K562 (cell line): ENCODE data around the gene LGR6. TPM values are rescaled to one million over a fixed set of nuclear protein-coding genes. Genes with fewer than 3 reads are reported as not detected.

Experiments
- CEBPG ChIP-seq, 3 experiments: fragments of 200-800 bp in 1 of 3; sonication (Bioruptor generic) in 1 of 3; sonication (generic) in 1 of 3; formaldehyde crosslinking in 1 of 3; IDR thresholded peaks in 2 of 3; conservative IDR thresholded peaks in 1 of 3; 2 replicates each; pipeline versions ENCODE4 v1.6.1 to v1.8.0; 2016 to 2022; ENCODE audit warnings: missing compliant biosample characterization in 2 of 3, missing genetic modification characterization in 2 of 3, mild to moderate bottlenecking in 1 of 3, missing genetic modification reagents in 1 of 3
- CTBP1 ChIP-seq: fragments of 450-650 bp; IDR thresholded peaks from 2 replicates; pipeline ENCODE4 v1.6.1; 2016; ENCODE audit warnings: borderline replicate concordance
- DACH1 ChIP-seq: fragments of 450-650 bp; IDR thresholded peaks from 2 replicates; pipeline ENCODE4 v1.6.1; 2018; ENCODE audit not compliant: partially characterized antibody
- KAT7 ChIP-seq: sonication (generic); formaldehyde crosslinking; IDR thresholded peaks from 2 replicates; pipeline ENCODE4 v1.8.0; 2022; ENCODE audit warnings: missing genetic modification reagents, mild to moderate bottlenecking, borderline replicate concordance
- MAFG ChIP-seq: fragments of 450-650 bp; conservative IDR thresholded peaks from 2 replicates; pipeline ENCODE4 v1.6.1; 2016; ENCODE audit warnings: missing genetic modification characterization, missing compliant biosample characterization
- MEF2D ChIP-seq: conservative IDR thresholded peaks from 2 replicates; pipeline ENCODE4 v1.6.1; 2016; ENCODE audit warnings: low read depth, missing genetic modification characterization, missing compliant biosample characterization
- MIER1 ChIP-seq: fragments of 450-650 bp; IDR thresholded peaks from 2 replicates; pipeline ENCODE4 v1.6.1; 2016; ENCODE audit warnings: antibody characterized with exemption, mild to moderate bottlenecking, low read depth
- MYC ChIP-seq, 2 experiments: fragments of 250-450 bp in 1 of 2; sonication (Bioruptor Pico) in 1 of 2; IDR thresholded peaks; 2 replicates each; pipeline versions ENCODE4 v1.5.1 to v1.6.1; 2012 to 2021; ENCODE audit warnings: low read depth in 2 of 2, borderline replicate concordance in 1 of 2, improper control_type of control experiment in 1 of 2, low read length in 1 of 2, mild to moderate bottlenecking in 1 of 2, moderate library complexity in 1 of 2
- NFRKB ChIP-seq: fragments of 450-650 bp; IDR thresholded peaks from 2 replicates; pipeline ENCODE4 v1.6.1; 2016; ENCODE audit warnings: low read depth
- NR2C1 ChIP-seq, 2 experiments: fragments of 450-650 bp; IDR thresholded peaks; 2 replicates each; pipeline ENCODE4 v1.6.1; 2017; ENCODE audit warnings: mild to moderate bottlenecking in 2 of 2, antibody characterized with exemption in 1 of 2, inconsistent platforms in 1 of 2, missing compliant biosample characterization in 1 of 2, missing genetic modification characterization in 1 of 2
- PTRF ChIP-seq: fragments of 450-650 bp; IDR thresholded peaks from 2 replicates; pipeline ENCODE4 v1.6.1; 2016; ENCODE audit warnings: mild to moderate bottlenecking, missing genetic modification characterization, missing compliant biosample characterization
- RBBP5 ChIP-seq: fragments of 200-600 bp; sonication (generic); IDR thresholded peaks from 2 replicates; pipeline ENCODE4 v1.6.1; 2012; ENCODE audit warnings: borderline replicate concordance, mild to moderate bottlenecking, low read length, control low read depth, inconsistent platforms; ENCODE audit not compliant: insufficient read depth, poor library complexity, severe bottlenecking
- SMAD3 ChIP-seq: fragments of 450-650 bp; formaldehyde crosslinking; conservative IDR thresholded peaks from 2 replicates; pipeline ENCODE4 v1.4.0; 2020; ENCODE audit warnings: mild to moderate bottlenecking
- SMARCE1 ChIP-seq: fragments of 450-650 bp; IDR thresholded peaks from 2 replicates; pipeline ENCODE4 v1.7.1; 2016; ENCODE audit warnings: mild to moderate bottlenecking
- SRSF7 ChIP-seq: fragments of 200-400 bp; formaldehyde crosslinking; optimal IDR thresholded peaks from 2 replicates; pipeline ENCODE3; 2017; ENCODE audit warnings: mild to moderate bottlenecking, low read depth, low read length
- XRCC5 ChIP-seq: fragments of 200-400 bp; formaldehyde crosslinking; IDR thresholded peaks from 2 replicates; pipeline ENCODE4 v1.6.1; 2017; ENCODE audit warnings: low read depth, mild to moderate bottlenecking, low read length
- ZNF696 ChIP-seq: fragments of 250-450 bp; sonication (Bioruptor Pico); conservative IDR thresholded peaks from 2 replicates; pipeline ENCODE4 v1.4.0; 2020; ENCODE audit warnings: mild to moderate bottlenecking, moderate library complexity
- polyA plus RNA-seq, 8 experiments: library from polyadenylated mRNA; depleted of rRNA in 4 of 8; stranded (reverse) in 5 of 8; unstranded in 3 of 8; fragments of >200 nt; fragmentation: Nextera tagmentation in 2 of 8; fragmentation: Illumina TruSeq in 1 of 8; extraction: Ambion mirVana in 2 of 8; extraction: Trizol in 1 of 8; gene quantifications; 2 replicates each; pipeline versions ENCODE4 v1.2.1 to v1.2.3, GENCODE V29; 2011 to 2014; ENCODE audit warnings: inconsistent platforms in 1 of 8, missing spikeins in 1 of 8
- total RNA-seq, 7 experiments: library from RNA; depleted of rRNA in 6 of 7; stranded (reverse); fragments of >200 nt in 6 of 7; fragmentation: Illumina TruSeq in 2 of 7; extraction: Trizol in 2 of 7; gene quantifications; 2 replicates each; pipeline versions ENCODE4 v1.2.1 to v1.2.3, GENCODE V29; 2011 to 2021; ENCODE audit warnings: low replicate concordance in 1 of 7
- TF ChIP-seq, protein P1 (sequence below): sonication (generic); formaldehyde crosslinking; IDR thresholded peaks from 2 replicates; pipeline ENCODE4 v1.5.0; 2020; ENCODE audit warnings: missing genetic modification reagents
- TF ChIP-seq, protein P2 (sequence below): conservative IDR thresholded peaks from 2 replicates; pipeline ENCODE4 v1.6.1; 2011; ENCODE audit warnings: low read depth, mild to moderate bottlenecking, low read length; ENCODE audit not compliant: control insufficient read depth
- TF ChIP-seq, protein P3 (sequence below), 2 experiments: fragments of 150-350 bp in 1 of 2; IDR thresholded peaks; 2 replicates each; pipeline ENCODE4 v1.6.1; 2012 to 2016; ENCODE audit warnings: low read depth in 2 of 2, low read length in 2 of 2, mild to moderate bottlenecking in 1 of 2, moderate library complexity in 1 of 2

LGR6 gene
- total and polyA plus RNA-seq, 9 of the 15 experiments (the other 6 are each of a cell fraction or from before 2014, with no cell fraction given): 0.01 to 0.54 (median 0.17) TPM; not detected in 1

DNA sequence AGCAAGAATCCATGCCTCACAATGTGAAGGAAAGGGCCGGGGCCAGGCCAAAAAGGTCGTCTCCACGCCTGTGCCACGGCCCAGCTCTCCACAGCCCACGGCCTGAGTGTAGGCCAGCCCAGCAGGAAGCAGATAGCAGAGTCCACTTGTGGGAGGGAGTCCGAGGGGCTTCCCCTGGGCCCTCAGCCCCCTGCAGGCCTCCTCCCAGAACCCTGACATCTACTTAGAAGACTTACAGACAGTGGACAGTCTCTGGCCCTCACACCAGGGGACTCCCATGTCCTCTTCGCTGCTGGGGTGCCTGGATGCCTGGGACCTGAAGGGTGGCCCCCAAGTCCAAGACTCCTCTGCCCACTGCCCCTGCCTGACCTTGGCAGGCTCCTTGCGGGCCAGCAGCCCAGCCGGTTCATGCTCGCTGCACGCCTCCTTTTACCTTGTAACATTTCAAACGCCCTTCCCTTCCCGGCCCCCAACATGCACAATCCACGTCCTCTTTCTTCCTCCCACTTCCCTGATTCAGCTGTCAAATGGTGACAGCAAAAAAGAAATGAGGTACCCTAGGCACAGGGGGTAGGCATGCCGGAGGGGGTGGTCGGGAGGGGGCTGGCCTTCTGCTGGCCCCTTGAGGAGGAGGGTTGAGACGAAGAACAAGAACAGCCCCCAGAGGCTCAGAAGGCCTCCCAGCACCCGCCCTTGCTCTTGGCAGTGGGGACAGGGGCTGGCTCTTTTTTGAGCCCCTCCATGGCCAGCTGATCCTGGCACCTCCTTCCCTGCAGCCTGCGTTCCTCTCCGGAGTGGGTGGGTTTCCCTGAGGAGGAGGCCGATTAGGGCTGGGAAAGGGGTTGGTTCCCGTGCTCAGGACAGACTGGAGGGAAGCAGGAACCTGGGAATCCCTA is 32.2 kb upstream of the LGR6 start (continued):
- TF ChIP-seq SMARCE1: no peak
- TF ChIP-seq MIER1: no peak
- TF ChIP-seq, protein P1, sequence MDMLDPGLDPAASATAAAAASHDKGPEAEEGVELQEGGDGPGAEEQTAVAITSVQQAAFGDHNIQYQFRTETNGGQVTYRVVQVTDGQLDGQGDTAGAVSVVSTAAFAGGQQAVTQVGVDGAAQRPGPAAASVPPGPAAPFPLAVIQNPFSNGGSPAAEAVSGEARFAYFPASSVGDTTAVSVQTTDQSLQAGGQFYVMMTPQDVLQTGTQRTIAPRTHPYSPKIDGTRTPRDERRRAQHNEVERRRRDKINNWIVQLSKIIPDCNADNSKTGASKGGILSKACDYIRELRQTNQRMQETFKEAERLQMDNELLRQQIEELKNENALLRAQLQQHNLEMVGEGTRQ (CRISPR knock-in tag): no peak
- peak; percentile 77 for TF ChIP-seq NFRKB
- TF ChIP-seq RBBP5: no peak
- no peak for TF ChIP-seq CEBPG (CRISPR knock-in tag; IDR thresholded peaks at IDR 0.05)
- no peak for TF ChIP-seq CEBPG (tag; conservative IDR thresholded peaks at IDR 0.05 in 1 of 2, IDR thresholded peaks at IDR 0.05 in 1 of 2)
- TF ChIP-seq CTBP1: peak; percentile 17; the same call in 1 of the 2 replicates
- TF ChIP-seq DACH1: no peak
- TF ChIP-seq XRCC5: 0 out of 2 replicates have a peak, but pooled peaks have one; percentile 21
- TF ChIP-seq PTRF: no peak
- TF ChIP-seq NR2C1 (IDR thresholded peaks at IDR 0.05): no peak; the same call in 1 of the 2 replicates
- TF ChIP-seq NR2C1 (tag; IDR thresholded peaks at IDR 0.05): 0 out of 2 replicates have a peak, but pooled peaks have one; percentile 3
- TF ChIP-seq SRSF7: no peak
- TF ChIP-seq SMAD3 (CRISPR knock-in tag): no peak
- TF ChIP-seq, protein P2, sequence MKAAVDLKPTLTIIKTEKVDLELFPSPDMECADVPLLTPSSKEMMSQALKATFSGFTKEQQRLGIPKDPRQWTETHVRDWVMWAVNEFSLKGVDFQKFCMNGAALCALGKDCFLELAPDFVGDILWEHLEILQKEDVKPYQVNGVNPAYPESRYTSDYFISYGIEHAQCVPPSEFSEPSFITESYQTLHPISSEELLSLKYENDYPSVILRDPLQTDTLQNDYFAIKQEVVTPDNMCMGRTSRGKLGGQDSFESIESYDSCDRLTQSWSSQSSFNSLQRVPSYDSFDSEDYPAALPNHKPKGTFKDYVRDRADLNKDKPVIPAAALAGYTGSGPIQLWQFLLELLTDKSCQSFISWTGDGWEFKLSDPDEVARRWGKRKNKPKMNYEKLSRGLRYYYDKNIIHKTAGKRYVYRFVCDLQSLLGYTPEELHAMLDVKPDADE: 0 out of 2 replicates have a peak, but pooled peaks have one; percentile 9
- TF ChIP-seq KAT7 (CRISPR knock-in tag): peak; percentile 80; the same call in 1 of the 2 replicates
- no peak for TF ChIP-seq MEF2D (tag)
- TF ChIP-seq, protein P3, sequence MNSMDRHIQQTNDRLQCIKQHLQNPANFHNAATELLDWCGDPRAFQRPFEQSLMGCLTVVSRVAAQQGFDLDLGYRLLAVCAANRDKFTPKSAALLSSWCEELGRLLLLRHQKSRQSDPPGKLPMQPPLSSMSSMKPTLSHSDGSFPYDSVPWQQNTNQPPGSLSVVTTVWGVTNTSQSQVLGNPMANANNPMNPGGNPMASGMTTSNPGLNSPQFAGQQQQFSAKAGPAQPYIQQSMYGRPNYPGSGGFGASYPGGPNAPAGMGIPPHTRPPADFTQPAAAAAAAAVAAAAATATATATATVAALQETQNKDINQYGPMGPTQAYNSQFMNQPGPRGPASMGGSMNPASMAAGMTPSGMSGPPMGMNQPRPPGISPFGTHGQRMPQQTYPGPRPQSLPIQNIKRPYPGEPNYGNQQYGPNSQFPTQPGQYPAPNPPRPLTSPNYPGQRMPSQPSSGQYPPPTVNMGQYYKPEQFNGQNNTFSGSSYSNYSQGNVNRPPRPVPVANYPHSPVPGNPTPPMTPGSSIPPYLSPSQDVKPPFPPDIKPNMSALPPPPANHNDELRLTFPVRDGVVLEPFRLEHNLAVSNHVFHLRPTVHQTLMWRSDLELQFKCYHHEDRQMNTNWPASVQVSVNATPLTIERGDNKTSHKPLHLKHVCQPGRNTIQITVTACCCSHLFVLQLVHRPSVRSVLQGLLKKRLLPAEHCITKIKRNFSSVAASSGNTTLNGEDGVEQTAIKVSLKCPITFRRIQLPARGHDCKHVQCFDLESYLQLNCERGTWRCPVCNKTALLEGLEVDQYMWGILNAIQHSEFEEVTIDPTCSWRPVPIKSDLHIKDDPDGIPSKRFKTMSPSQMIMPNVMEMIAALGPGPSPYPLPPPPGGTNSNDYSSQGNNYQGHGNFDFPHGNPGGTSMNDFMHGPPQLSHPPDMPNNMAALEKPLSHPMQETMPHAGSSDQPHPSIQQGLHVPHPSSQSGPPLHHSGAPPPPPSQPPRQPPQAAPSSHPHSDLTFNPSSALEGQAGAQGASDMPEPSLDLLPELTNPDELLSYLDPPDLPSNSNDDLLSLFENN (IDR thresholded peaks at IDR 0.05; ENCODE audit: low read depth in 2 of 2, low read length in 2 of 2): peak in 1 of 2 experiments; percentile 26; a peak in 1 of 4 replicates
- TF ChIP-seq MYC (IDR thresholded peaks at IDR 0.05; ENCODE audit: low read depth, low read length): peak; percentile 23; the same call in 1 of the 2 replicates
- no peak; the same call in 1 of the 2 replicates for TF ChIP-seq MYC (CRISPR knock-in tag; IDR thresholded peaks at IDR 0.05; ENCODE audit: borderline replicate concordance, low read depth)
- no peak for TF ChIP-seq ZNF696 (CRISPR knock-in tag)
- no peak for TF ChIP-seq MAFG (tag)
